ENCODE data around the gene IL6R.

DNA sequence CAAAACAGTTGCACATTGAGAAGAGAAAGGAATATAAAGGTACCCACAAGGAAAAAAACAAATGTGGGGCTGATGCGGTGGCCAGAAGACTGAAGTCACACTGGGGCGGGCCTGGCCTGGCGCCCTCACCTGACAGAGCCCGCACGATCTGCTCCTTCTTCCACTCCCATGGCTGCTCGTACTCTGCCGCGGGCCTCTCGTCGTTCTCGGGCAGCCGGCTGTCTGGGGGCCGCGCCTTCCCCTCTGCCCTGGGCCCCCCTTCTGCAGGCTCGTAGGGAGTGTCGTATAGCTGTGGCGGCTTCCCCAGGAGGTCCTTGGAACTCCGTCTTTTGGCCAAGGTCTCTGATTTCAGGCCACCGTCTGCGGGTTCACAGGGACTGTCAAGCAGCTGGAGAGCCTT, 83.8 kb downstream of the IL6R start:
- TF ChIP-seq, protein P1, sequence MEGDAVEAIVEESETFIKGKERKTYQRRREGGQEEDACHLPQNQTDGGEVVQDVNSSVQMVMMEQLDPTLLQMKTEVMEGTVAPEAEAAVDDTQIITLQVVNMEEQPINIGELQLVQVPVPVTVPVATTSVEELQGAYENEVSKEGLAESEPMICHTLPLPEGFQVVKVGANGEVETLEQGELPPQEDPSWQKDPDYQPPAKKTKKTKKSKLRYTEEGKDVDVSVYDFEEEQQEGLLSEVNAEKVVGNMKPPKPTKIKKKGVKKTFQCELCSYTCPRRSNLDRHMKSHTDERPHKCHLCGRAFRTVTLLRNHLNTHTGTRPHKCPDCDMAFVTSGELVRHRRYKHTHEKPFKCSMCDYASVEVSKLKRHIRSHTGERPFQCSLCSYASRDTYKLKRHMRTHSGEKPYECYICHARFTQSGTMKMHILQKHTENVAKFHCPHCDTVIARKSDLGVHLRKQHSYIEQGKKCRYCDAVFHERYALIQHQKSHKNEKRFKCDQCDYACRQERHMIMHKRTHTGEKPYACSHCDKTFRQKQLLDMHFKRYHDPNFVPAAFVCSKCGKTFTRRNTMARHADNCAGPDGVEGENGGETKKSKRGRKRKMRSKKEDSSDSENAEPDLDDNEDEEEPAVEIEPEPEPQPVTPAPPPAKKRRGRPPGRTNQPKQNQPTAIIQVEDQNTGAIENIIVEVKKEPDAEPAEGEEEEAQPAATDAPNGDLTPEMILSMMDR (IDR thresholded peaks at IDR 0.05), result no peak
- TF ChIP-seq EZH2 (IDR thresholded peaks at IDR 0.05; ENCODE audit: borderline replicate concordance, insufficient read depth, low read depth, low read length, poor library complexity, severe bottlenecking), result no peak

Data from B cell (primary cell).